ENCODE measurements around the gene IQCC.

DNA sequence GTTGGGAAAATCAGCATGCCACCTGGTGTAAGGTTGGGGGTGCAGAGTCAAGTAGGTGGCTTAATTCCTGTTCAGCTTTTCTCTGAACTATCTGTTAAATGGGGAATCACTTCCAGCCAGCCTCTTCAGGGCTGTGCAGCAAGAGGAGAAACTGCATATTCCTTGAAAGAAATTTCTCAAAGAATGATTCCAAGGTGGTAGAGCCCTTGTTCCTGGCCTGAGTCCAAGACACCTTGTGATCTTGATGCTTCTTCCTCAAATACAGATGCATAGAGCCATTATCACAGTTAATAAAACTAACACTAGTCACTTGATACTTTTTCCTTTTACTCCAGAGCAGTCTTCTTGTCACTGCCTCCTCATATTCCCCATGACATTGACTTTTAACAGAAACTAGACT, 20.8 kb upstream of the IQCC start:
- TF ChIP-seq POLR2A (IDR thresholded peaks at IDR 0.05) (no peak), EP300 (IDR thresholded peaks at IDR 0.05) (no peak)
